Kidney glomerular epithelial cell (primary cell): ENCODE results near the gene IFI44L.

Experiments used
- DNase-seq: peaks from one replicate; lab custom pipeline; 2025; lab: John Stamatoyannopoulos, UW

IFI44L gene

GRCh38 chr1:78619803-78620579, at the start of gene IFI44L:
IFI44L (plus strand) TSS chr1:78620448; CDS start chr1:78627916, 7,468 bp downstream.
- DNase-seq, result peak; percentile 30

- DNase-seq, result no peak
Measured at GRCh38 chr1:78570539-78570938, 49.7 kb upstream of the IFI44L start.

- no peak for DNase-seq
Measured at GRCh38 chr1:78577257-78578100, 42.8 kb upstream of the IFI44L start.

DNA sequence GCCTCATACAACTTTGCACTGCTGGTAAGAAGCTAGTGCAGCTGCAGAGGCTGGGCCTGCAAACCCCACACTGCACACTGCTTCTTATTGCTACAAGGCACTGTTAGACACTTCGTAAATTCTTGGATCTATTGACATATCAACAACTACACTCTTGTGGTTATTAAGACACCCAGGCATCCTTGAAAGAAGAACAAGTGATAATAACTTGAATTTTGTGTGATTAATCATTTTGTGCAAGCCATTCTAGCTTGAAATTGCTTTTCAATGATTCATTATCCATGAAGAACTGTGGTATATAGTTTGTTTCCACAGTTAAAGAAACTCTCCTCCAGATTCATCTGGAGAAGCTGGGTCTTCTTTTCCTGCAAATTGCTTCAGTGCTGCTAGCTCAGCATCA, 33.7 kb upstream of the IFI44L start:
- peak; percentile 53 for DNase-seq

DNA sequence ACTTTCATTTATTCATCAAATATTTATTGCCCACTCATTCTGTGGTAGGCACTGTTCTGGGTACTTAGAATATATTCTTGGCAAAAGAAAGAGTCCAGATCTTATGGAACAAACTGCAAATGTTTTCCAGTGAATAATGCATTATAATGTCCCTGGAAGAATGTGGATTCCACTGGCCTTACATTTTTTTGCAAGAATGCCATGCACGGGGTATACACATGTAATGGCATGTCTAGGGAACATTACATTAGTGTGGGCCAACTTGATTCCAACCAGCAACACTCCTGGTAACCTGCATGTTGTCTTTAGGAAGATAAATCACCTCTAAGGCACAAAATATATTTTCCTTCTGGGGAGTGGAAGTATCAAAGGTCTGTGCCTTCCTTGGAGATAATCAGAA, 33.0 kb upstream of the IFI44L start:
- DNase-seq, result no peak

DNA sequence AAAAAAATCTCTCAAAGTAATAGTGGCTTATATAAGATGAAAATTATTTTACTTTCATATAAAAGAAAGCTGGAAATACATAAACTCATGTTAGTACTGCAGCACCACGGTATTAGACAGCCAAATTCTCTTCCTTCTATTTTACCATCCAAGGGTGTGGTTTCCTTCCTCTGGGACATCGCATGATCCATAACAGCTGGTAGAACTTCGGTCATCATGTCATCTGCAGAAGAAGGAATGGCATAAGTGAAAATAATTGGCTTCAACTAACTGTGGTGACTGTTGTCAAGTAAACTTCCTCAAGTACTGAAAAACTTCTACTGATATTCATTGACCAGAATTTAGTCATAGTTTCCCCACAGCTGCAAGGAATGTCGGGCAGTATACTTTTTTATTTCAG, 28.3 kb upstream of the IFI44L start:
- DNase-seq, result no peak

GRCh38 chr1:78599294-78599693, 21.0 kb upstream of the IFI44L start:
- DNase-seq, result no peak

DNA sequence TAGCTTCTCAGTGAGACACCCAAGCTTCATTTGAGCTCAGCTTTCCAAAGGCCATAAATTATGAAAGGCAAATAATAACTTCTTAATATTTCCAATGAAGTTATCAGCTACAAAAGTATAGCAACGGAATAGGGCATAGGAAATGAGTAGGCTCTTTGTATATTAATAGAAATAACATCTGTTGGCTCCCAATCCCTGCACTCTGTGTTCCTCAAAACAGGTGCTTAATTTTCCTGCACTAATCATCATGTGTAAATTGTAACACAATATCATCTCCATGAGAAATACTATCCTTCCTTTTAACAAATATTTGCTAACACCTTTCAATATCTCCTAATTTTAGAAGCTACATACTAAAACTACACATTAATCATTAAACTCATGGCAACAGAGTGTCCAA, 19.2 kb upstream of the IFI44L start:
- DNase-seq, result no peak

GRCh38 chr1:78603206-78603605, 17.0 kb upstream of the IFI44L start:
- no peak for DNase-seq

DNA sequence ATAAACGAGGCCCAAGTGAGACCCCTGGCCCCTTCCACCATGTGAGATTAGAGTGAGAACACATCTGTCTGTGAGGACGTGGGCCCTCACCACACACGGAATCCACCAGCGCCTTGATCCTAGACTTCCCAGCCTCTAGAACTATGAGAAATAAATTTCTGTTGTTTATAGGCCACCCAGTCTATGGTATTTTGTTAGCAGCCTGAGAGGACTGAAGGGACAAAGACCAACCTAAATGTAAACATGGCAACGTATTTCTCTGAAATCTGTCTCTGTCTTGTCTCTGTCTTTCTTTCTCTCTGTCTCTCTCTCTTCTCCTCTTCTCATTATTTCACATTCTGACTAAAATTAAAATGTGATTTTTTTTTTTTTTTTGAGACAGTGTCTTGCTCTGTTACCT, 15.6 kb upstream of the IFI44L start:
- no peak for DNase-seq

DNA sequence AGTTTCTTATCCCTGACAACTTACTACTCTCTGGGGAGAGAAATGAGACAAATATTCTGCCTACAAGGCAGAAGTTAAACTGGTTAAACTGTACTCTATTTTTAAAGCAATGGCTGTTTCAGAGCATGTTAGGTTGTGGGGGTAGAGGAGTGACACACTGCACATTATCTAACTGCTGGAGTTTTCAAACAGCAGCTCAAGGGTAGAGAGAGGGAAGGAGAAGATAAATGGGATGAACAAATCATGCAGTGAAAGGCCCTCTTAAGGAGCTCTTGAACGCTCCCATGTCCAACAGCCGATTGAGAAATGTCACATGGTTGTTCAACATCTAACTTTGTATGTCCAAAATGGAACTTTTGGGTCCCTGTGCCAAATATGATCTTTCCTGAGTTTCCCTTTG, 14.0 kb upstream of the IFI44L start:
- no peak for DNase-seq

DNA sequence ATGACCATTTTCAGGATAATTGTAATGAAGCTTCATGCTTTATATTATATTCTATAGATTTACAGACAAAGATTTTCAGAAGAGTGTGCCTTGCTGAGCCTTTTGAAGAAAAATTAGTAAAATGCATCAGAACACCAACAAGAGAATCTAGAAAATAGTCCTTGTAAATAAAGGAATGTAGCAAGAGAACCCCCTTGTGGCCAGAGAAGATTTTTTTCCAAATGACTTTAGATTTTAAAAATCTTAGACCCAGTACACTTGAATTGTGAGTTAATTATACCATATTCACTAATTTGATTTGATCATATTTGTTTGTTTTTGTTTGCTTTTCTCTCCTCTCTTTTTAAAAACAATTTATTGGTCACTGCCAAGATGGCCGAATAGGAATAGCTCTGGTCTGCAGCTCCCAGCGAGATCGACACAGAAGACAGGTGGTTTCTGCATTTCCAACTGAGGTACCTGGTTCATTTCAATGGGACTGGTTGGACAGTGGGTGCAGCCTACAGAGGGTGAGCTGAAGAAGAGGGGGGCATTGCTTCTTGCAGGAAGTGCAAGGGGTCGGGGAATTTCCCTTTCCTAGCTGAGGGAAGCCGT, 12.8 kb upstream of the IFI44L start:
- peak; percentile 34 for DNase-seq

GRCh38 chr1:78607944-78608343, 12.3 kb upstream of the IFI44L start:
- no peak for DNase-seq

DNA sequence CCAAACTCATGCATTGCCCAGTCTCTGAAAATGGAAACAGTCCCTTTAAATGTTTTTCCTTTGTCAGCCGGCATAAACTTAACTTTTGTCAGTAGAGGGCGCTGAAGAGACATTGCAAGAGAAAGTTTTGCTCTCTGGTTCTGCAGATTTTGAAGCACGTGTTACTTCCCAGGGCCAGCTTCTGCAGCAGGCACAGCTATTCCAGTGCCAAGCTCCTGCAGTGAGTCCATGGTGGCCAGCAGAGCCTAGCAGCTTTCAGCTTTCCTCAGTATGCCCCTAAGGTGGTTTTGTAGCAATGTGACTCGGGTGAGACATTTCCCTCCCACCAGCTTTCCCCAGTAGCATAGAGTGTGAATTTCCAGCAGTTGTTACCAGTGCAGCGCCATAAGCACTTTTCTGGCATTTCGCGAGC, 2.6 kb upstream of the IFI44L start:
- peak; percentile 68 for DNase-seq

DNA sequence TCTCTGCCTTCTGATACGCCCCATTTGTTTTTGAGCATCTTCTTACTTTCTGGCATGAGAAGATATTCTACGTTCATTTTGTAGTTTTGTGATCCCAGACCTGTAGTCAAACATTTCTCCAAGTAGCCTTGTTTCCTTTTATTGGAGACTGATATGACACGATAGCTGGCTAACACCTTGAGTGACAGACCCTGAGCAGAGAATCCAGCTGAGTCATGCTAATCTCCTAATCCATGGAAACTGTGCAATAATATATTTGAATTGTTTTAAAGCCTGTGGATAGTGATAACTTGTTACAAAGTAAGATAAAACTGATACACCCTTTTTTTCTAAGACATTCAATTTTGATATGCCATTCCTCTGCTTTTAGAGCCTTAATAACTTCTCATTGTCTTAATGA, 1.2 kb upstream of the IFI44L start:
- no peak for DNase-seq

DNA sequence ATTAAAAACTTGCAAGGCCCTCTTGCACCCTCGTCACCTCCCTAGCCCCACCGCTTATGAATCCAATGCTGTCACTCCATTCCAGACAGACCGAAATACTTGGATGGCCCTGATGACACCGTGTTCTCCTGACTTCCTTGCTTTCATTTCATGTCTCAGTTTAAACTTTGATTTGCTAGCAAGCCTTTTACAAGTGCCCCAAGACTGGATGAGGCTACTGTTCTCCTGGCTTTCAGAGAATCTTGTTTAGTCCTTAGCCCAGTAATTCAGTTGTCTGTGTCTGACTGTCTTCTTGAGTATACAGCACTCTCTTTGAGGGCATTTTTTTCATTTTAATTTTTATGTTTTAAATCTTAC, 824 bp upstream of the IFI44L start:
- no peak for DNase-seq

- no peak for DNase-seq
Measured at GRCh38 chr1:78620666-78621065, 418 bp downstream of the IFI44L start.

DNA sequence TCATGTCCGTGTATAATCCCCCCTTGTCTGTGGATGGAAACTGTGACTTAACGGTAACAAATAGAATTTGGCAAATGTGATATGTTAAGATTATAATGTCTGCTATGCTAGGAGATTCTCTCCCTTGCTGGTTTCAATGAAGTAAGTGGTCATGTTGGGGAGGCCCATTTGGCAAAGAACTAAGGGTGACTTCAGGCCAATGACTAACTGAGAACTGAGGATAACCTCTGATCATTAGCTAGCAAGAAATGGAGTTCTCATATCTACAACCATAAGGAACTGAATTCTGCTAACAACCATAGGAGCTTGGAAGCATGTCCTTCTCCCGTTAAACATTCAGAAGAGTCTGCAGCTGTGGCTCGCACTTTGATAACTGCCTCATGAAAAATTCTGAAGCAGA, 2.3 kb downstream of the IFI44L start:
- DNase-seq, result no peak

DNA sequence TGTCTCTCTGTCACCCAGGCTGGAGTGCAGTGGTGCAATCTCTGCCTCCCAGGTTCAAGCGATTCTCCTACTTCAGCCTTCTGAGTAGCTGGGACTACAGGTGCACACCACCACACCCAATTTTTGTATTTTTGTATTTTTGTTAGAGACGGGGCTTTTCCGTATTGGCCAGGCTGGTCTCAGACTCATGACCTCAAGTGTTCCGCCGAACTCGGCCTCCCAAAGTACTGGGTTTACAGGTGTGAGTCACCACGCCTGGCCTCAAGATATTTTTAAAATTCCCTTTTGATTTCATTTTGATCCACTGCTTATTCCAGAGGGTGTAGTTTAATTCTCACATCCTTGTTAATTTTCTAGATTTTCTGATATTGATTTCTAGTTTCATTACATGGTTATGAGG, 3.8 kb downstream of the IFI44L start:
- DNase-seq, result no peak

GRCh38 chr1:78627321-78627720, 7.1 kb downstream of the IFI44L start:
- DNase-seq, result no peak

GRCh38 chr1:78630600-78630999, 10.4 kb downstream of the IFI44L start:
- DNase-seq, result no peak

GRCh38 chr1:78633209-78633608, 13.0 kb downstream of the IFI44L start:
- DNase-seq, result no peak

DNA sequence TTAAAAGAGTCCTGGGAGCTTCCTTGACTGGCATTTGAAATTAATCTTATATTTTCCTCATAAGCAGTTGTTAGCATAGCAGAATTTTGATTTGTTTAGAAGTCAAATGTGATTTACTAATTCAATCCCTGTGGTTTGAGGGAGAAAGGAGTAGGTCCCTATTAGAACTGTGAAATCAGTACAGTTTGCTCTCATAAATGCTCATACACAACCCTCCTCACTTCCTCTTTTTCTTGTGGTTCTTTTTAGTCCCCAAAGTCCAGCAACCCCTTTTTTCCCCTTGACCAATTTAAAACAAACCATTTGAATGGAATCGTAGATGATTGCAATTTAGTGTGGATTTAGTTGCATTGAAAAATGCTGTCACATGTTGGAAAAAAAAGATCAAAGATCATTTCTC, 20.2 kb downstream of the IFI44L start:
- DNase-seq, result no peak
